ENCODE data around the gene ADGRB3.

DNA sequence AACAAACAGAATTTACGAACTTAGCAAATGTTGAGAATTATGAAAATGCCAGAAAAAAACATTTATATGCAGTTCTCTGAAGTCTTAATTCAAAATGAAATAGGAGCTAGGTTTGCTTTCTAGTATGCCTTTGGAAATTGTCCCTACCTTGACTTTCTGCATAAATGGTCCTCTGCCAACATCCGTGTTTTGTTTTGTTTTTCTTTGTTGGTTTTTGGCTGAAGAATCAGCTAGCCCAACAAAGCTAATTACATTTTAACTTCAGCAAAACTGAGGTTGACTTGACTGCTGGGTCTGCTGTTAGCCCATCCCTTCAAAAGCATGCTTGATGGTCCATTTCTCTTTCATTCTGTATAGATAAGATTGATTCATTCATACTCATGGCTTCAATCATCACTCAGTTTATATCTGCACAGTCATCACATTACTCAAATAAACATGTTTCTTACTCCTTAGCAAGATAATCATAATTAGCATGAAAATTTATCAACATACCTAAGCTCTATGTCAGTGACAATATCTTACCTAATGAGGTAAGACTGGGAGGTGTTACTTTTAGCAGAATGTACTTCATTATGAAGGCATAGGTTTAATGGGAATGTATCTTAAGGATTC, 76.4 kb downstream of the ADGRB3 start:
- TF ChIP-seq, protein P1, sequence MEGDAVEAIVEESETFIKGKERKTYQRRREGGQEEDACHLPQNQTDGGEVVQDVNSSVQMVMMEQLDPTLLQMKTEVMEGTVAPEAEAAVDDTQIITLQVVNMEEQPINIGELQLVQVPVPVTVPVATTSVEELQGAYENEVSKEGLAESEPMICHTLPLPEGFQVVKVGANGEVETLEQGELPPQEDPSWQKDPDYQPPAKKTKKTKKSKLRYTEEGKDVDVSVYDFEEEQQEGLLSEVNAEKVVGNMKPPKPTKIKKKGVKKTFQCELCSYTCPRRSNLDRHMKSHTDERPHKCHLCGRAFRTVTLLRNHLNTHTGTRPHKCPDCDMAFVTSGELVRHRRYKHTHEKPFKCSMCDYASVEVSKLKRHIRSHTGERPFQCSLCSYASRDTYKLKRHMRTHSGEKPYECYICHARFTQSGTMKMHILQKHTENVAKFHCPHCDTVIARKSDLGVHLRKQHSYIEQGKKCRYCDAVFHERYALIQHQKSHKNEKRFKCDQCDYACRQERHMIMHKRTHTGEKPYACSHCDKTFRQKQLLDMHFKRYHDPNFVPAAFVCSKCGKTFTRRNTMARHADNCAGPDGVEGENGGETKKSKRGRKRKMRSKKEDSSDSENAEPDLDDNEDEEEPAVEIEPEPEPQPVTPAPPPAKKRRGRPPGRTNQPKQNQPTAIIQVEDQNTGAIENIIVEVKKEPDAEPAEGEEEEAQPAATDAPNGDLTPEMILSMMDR (IDR thresholded peaks at IDR 0.05; ENCODE audit: low read length): no peak
- no peak for TF ChIP-seq EZH2 (IDR thresholded peaks at IDR 0.05; ENCODE audit: borderline replicate concordance, low read length)
